ENCODE measurements around the gene IFI27L1. TPM values are rescaled to one million over a fixed set of nuclear protein-coding genes. Genes with fewer than 3 reads are reported as not detected.
A peak's percentile ranks its signal among the peaks of the same experiment; 100 is the strongest.

The IFI27L1 gene
- polyA plus RNA-seq, 3 donors = 2.1 to 3.1 (median 2.2) TPM

DNA sequence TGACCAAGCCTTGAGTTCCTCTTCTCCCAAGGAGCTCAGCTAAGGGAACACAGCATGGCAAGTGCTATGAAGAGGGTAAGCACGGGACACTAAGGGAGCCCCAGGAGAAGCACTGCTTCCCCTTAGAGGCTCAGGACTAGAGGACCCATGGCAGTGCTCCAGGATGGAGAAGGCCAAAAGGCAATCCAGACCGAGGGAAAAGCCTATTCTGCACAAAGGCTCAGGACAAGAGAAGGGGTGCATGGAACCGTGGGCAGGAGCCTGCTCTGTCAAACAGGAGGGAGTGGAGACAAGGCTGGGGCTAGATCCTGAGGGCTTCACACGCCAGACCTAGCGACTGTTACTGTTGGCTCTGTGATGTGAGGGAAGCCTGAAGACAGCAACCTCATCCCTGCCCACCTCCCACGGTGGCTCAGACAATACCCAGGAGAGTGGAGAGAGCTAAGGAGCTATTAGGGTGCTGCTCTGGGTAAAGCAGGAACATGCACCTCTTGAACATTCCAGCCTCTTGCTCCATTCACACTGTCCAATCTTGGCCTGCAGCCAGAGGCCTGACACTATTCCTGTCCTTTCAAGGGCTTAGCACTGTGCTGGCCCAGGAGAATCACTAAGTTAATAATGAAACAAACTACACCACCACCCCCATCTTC lies 30.8 kb upstream of the IFI27L1 start:
- Mint-ChIP-seq H3K27ac (peak overlapping the region in 2 of 7 donors; percentile 15 to 37), H3K9me3 (no peaks in the 10 kb centered on the region), H3K36me3 (peaks cover 81 to 94% of the 10 kb centered on the region in 2 donors), H3K4me3 (no peak overlapping the region), H3K27me3 (ENCODE audit: low read depth in 3 of 3) (no peaks in the 10 kb centered on the region), H3K4me1 (no peaks in the 10 kb centered on the region)
- Histone ChIP-seq H3K4me1 (ENCODE audit: control insufficient read depth in 1 of 2, insufficient read depth in 2 of 2, low read length in 2 of 2) (no peaks in the 10 kb centered on the region), H3K9ac (ENCODE audit: insufficient read depth, low read length, poor library complexity, severe bottlenecking) (no peak overlapping the region), H3K4me3 (replicated peaks in 1 of 3; ENCODE audit: low read depth in 2 of 3, low read length in 3 of 3) (no peak overlapping the region), H3K4me2 (replicated peaks; ENCODE audit: extremely low read depth, low read length, poor library complexity, severe bottlenecking) (no peak overlapping the region), H4K20me1 (ENCODE audit: insufficient read depth, low read length) (no peaks in the 10 kb centered on the region), H3K27me3 (ENCODE audit: control insufficient read depth in 2 of 2, insufficient read depth in 2 of 2, low read length in 2 of 2) (no peaks in the 10 kb centered on the region), H3K36me3 (replicated peaks in 1 of 2; ENCODE audit: control insufficient read depth in 1 of 2, insufficient read depth in 2 of 2, low read length in 2 of 2) (peaks cover 86 to 96% of the 10 kb centered on the region in 2 donors), H3K79me2 (ENCODE audit: insufficient read depth, low read length) (no peaks in the 10 kb centered on the region), H2AFZ (ENCODE audit: insufficient read depth, low read depth, low read length, poor library complexity, severe bottlenecking) (no peak overlapping the region), H3K9me3 (replicated peaks in 1 of 2; ENCODE audit: control insufficient read depth in 1 of 2, insufficient read depth in 1 of 2, low read length in 2 of 2) (no peaks in the 10 kb centered on the region), H3K27ac (ENCODE audit: low read depth in 1 of 2, low read length in 2 of 2) (no peak overlapping the region)
- no peak for DNase-seq
- 100% methylated on average over 1 of the region's 6 CpGs for WGBS (ENCODE audit: insufficient coverage)
- intact Hi-C loops (cut with micrococcal nuclease) = no loop called here
- TF ChIP-seq CTCF (IDR thresholded peaks at IDR 0.05) = no peak

DNA sequence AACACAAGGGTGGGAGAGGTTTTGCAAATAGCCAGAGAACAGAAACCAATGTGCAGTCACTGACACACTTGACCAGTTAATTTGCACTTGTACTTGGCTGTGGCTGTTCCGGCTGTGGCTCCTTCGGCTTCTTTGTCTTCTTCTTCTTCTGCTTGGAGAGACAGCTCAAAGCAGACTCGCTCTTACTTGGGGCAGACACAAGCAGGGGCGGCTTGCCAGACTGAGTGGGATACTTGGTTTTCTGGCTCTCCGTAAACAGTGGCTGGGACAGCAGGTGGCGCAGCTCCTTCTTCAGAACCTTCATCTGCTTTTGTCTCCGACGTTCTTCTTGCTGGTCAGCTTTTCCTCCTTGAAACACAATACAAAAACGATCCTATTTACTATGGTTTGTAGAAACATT lies 30.0 kb upstream of the IFI27L1 start:
- H3K9ac ChIP-seq (ENCODE audit: insufficient read depth, low read length, poor library complexity, severe bottlenecking) = no peak overlapping the region
- no peak overlapping the region for H3K4me3 ChIP-seq (replicated peaks in 1 of 3; ENCODE audit: low read depth in 2 of 3, low read length in 3 of 3)
- no peaks in the 10 kb centered on the region for H3K9me3 Mint-ChIP-seq
- peaks cover 82 to 94% of the 10 kb centered on the region in 2 donors for H3K36me3 Mint-ChIP-seq
- peak overlapping the region in 1 of 7 donors; percentile 68 for H3K27ac Mint-ChIP-seq
- no peaks in the 10 kb centered on the region for H4K20me1 ChIP-seq (ENCODE audit: insufficient read depth, low read length)
- no peak for TF ChIP-seq CTCF (IDR thresholded peaks at IDR 0.05)
- H3K4me1 Mint-ChIP-seq = no peaks in the 10 kb centered on the region
- 95% methylated on average over 6 of the region's 9 CpGs for WGBS (ENCODE audit: insufficient coverage)
- H3K27me3 ChIP-seq (ENCODE audit: control insufficient read depth in 2 of 2, insufficient read depth in 2 of 2, low read length in 2 of 2) = no peaks in the 10 kb centered on the region
- intact Hi-C loops (cut with micrococcal nuclease) = no loop called here
- no peaks in the 10 kb centered on the region for H3K27me3 Mint-ChIP-seq (ENCODE audit: low read depth in 3 of 3)
- no peak overlapping the region for H3K4me3 Mint-ChIP-seq
- no peak overlapping the region for H2AFZ ChIP-seq (ENCODE audit: insufficient read depth, low read depth, low read length, poor library complexity, severe bottlenecking)
- H3K4me1 ChIP-seq (ENCODE audit: control insufficient read depth in 1 of 2, insufficient read depth in 2 of 2, low read length in 2 of 2) = no peaks in the 10 kb centered on the region
- H3K36me3 ChIP-seq (replicated peaks in 1 of 2; ENCODE audit: control insufficient read depth in 1 of 2, insufficient read depth in 2 of 2, low read length in 2 of 2) = peaks cover 88 to 96% of the 10 kb centered on the region in 2 donors
- DNase-seq = no peak
- H3K79me2 ChIP-seq (ENCODE audit: insufficient read depth, low read length) = no peaks in the 10 kb centered on the region
- H3K4me2 ChIP-seq (replicated peaks; ENCODE audit: extremely low read depth, low read length, poor library complexity, severe bottlenecking) = no peak overlapping the region
- no peaks in the 10 kb centered on the region for H3K9me3 ChIP-seq (replicated peaks in 1 of 2; ENCODE audit: control insufficient read depth in 1 of 2, insufficient read depth in 1 of 2, low read length in 2 of 2)
- no peak overlapping the region for H3K27ac ChIP-seq (ENCODE audit: low read depth in 1 of 2, low read length in 2 of 2)

All from CD14-positive monocyte (primary cell).